Hematopoietic multipotent progenitor cell treated with erythropoietin and hydrocortisone succinate and interleukin-3 and kit ligand, for 8 days (in vitro differentiated cells): ENCODE data around the gene NOP9.

ENCODE experiments used
- DNase-seq: peaks from one replicate; pipeline ENCODE4 v3.0.0-alpha.2; 2015

NOP9 gene

GRCh38 chr14:24299255-24300191, at the start of gene NOP9, which contains the start of gene DHRS1:
NOP9 (plus strand) TSS chr14:24299850; CDS start chr14:24299955, 105 bp downstream.
DHRS1 (minus strand) TSS chr14:24299780; CDS start chr14:24299106, 674 bp downstream.
- DNase-seq = peak; percentile 90

- no peak for DNase-seq
Observed at GRCh38 chr14:24250354-24250753, 49.3 kb upstream of the NOP9 start.

- no peak for DNase-seq
Observed at GRCh38 chr14:24251880-24252288, 47.8 kb upstream of the NOP9 start.

GRCh38 chr14:24252289-24253124, 47.1 kb upstream of the NOP9 start:
- DNase-seq = no peak

- DNase-seq = no peak
Observed at GRCh38 chr14:24253936-24254335, 45.7 kb upstream of the NOP9 start.

- DNase-seq = no peak
Observed at GRCh38 chr14:24254630-24255392, 44.8 kb upstream of the NOP9 start.

GRCh38 chr14:24255438-24255837, 44.2 kb upstream of the NOP9 start:
- no peak for DNase-seq

- DNase-seq = peak; percentile 91
Observed at GRCh38 chr14:24255931-24256711, 43.5 kb upstream of the NOP9 start.

GRCh38 chr14:24256960-24257359, 42.7 kb upstream of the NOP9 start:
- DNase-seq = no peak

GRCh38 chr14:24258119-24258518, 41.5 kb upstream of the NOP9 start:
- DNase-seq = no peak

GRCh38 chr14:24258548-24259265, 40.9 kb upstream of the NOP9 start:
- no peak for DNase-seq

- DNase-seq = no peak
Observed at GRCh38 chr14:24259282-24260025, 40.2 kb upstream of the NOP9 start.

GRCh38 chr14:24260026-24260779, 39.4 kb upstream of the NOP9 start:
- no peak for DNase-seq

- DNase-seq = no peak
Observed at GRCh38 chr14:24260780-24261157, 38.9 kb upstream of the NOP9 start.

- no peak for DNase-seq
Observed at GRCh38 chr14:24261256-24261968, 38.2 kb upstream of the NOP9 start.

GRCh38 chr14:24261969-24262327, 37.7 kb upstream of the NOP9 start:
- DNase-seq = no peak

- DNase-seq = no peak
Observed at GRCh38 chr14:24262821-24263733, 36.6 kb upstream of the NOP9 start, which contains the start of gene TGM1. TGM1 (minus strand) TSS chr14:24263177; CDS start chr14:24262352, 825 bp downstream.

GRCh38 chr14:24263848-24264247, 35.8 kb upstream of the NOP9 start:
- DNase-seq = no peak
